Suprapubic skin (tissue), 4 donors: ENCODE data around the gene TNFRSF9.

ENCODE experiments used
- CTCF ChIP-seq, 2 donors: fragments of 200-600 bp in 1 of 2; fragments of 450-650 bp in 1 of 2; sonication (generic) in 1 of 2; IDR thresholded peaks; one replicate each; pipeline ENCODE4 v1.5.1; 2016 to 2019; ENCODE audit warnings: antibody characterized with exemption in 2 of 2, mild to moderate bottlenecking in 1 of 2, moderate library complexity in 1 of 2
- EP300 ChIP-seq: sonication (generic); formaldehyde crosslinking; IDR thresholded peaks from one replicate; pipeline ENCODE4 v1.6.1; 2017; ENCODE audit warnings: antibody characterized with exemption
- POLR2A ChIP-seq, 2 donors: fragments of 450-650 bp; IDR thresholded peaks; one replicate each; pipeline ENCODE4 v1.6.1; 2017; ENCODE audit warnings: antibody characterized with exemption in 2 of 2, mild to moderate bottlenecking in 2 of 2, moderate library complexity in 2 of 2
- POLR2AphosphoS5 ChIP-seq, 3 donors: sonication (generic); formaldehyde crosslinking; IDR thresholded peaks; one replicate each; pipeline ENCODE4 v1.6.1; 2017; ENCODE audit warnings: antibody characterized with exemption in 3 of 3

- TF ChIP-seq CTCF (IDR thresholded peaks at IDR 0.05) (no peak), EP300 (no peak), POLR2A (IDR thresholded peaks at IDR 0.05) (no peak), POLR2AphosphoS5 (IDR thresholded peaks at IDR 0.05) (no peak)
Observed at GRCh38 chr1:7885513-7886404, 54.9 kb downstream of the TNFRSF9 start.
